ENCODE measurements around the gene ACSL5. TPM values are rescaled to one million over a fixed set of nuclear protein-coding genes. Genes with fewer than 3 reads are reported as not detected.
A peak's percentile ranks its signal among the peaks of the same experiment; 100 is the strongest.

ACSL5 gene, protein sequence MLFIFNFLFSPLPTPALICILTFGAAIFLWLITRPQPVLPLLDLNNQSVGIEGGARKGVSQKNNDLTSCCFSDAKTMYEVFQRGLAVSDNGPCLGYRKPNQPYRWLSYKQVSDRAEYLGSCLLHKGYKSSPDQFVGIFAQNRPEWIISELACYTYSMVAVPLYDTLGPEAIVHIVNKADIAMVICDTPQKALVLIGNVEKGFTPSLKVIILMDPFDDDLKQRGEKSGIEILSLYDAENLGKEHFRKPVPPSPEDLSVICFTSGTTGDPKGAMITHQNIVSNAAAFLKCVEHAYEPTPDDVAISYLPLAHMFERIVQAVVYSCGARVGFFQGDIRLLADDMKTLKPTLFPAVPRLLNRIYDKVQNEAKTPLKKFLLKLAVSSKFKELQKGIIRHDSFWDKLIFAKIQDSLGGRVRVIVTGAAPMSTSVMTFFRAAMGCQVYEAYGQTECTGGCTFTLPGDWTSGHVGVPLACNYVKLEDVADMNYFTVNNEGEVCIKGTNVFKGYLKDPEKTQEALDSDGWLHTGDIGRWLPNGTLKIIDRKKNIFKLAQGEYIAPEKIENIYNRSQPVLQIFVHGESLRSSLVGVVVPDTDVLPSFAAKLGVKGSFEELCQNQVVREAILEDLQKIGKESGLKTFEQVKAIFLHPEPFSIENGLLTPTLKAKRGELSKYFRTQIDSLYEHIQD
- total RNA-seq: 10 to 100 TPM; 22.1 to 22.9 TPM

DNA sequence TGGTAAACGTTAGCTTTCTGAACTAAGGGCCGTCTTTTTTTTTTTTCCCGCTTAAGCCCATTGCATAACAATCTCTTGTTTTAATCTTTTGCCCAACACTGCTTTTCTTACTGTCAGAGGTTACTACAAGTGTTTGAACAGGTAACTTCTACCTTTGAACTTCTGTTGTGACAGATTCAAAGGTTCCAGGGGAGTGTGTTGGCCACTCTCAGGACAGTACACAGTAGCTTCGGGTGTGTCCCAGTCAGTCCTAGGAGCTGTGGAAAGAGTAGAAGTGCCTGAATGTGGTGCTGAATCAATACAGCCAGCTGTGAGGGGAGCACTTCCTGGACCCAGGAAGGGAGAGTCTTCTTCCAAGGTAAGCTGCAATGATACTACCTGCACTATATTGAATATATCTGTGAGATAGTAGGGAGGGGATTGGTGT, at the start of gene ACSL5:
Gene ACSL5, plus strand, starts transcription at position 205 of the 427 bp plus-strand sequence. CDS start 20,831 bp downstream, outside the sequence.
- Mint-ChIP-seq H3K9me3 (no peaks in the 10 kb centered on the region), H3K27me3 (ENCODE audit: low read depth) (no peaks in the 10 kb centered on the region), H3K4me3 (peak within 1 kb of the TSS; percentile 97), H3K36me3 (ENCODE audit: low read depth) (peaks cover 7% of the 10 kb centered on the region), H3K4me1 (ENCODE audit: low read depth) (peaks cover 41% of the 10 kb centered on the region), H3K27ac (peak within 1 kb of the TSS; percentile 99)
- CTCF ChIA-PET: interaction anchor here (0.8 to 1.5 kb wide), 7 partner anchors 10 to 129 kb away, joined by 3 to 8 read pairs (median 3); no protein-coding TSS in a partner anchor
- intact Hi-C loops (cut with micrococcal nuclease): no loop called here
- DNase-seq: no peak

DNA sequence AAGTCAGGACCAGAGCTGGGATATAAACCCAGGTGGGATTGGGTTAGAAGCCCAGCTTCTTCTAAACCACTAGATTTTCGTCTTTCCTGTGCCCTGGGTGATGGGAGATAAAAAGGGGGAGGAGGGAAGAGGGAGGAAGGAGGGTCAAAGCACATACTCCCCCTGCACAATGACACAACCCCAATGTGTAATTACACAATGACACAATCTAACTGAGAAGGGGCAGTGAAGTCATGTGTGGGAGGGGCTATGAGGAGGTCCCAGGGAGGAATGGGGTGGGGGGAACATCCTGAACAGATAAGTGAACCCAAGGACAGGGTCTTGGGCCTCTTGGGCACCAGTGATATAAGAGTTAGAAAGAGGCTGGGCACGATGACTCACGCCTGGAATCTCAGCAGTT, 46.2 kb upstream of the ACSL5 start:
- DNase-seq: no peak
- no peaks in the 10 kb centered on the region for H3K9me3 Mint-ChIP-seq
- peaks cover 4% of the 10 kb centered on the region for H3K4me1 Mint-ChIP-seq (ENCODE audit: low read depth)
- CTCF ChIA-PET: interaction anchor here (1.2 to 3.5 kb wide), 3 partner anchors 12 to 145 kb away, joined by 5 to 15 read pairs (median 6); no protein-coding TSS in a partner anchor
- H3K27ac Mint-ChIP-seq: no peak overlapping the region
- H3K36me3 Mint-ChIP-seq (ENCODE audit: low read depth): no peaks in the 10 kb centered on the region
- H3K4me3 Mint-ChIP-seq: no peak overlapping the region
- intact Hi-C loops (cut with micrococcal nuclease): no loop called here
- H3K27me3 Mint-ChIP-seq (ENCODE audit: low read depth): peaks cover 4% of the 10 kb centered on the region

- H3K27ac Mint-ChIP-seq: no peak overlapping the region
- peaks cover 4% of the 10 kb centered on the region for H3K27me3 Mint-ChIP-seq (ENCODE audit: low read depth)
- no peak overlapping the region for H3K4me3 Mint-ChIP-seq
- DNase-seq: peak; percentile 15
- H3K36me3 Mint-ChIP-seq (ENCODE audit: low read depth): no peaks in the 10 kb centered on the region
- H3K4me1 Mint-ChIP-seq (ENCODE audit: low read depth): peaks cover 4% of the 10 kb centered on the region
- no peaks in the 10 kb centered on the region for H3K9me3 Mint-ChIP-seq
- intact Hi-C loops (cut with micrococcal nuclease): no loop called here
- CTCF ChIA-PET: interaction anchor here (0.8 to 1.5 kb wide), 4 partner anchors 14 to 147 kb away, joined by 3 to 6 read pairs (median 4); partner anchors contain the start of gene GPAM
Observed at GRCh38 chr10:112330162-112330561, 43.8 kb upstream of the ACSL5 start.

DNA sequence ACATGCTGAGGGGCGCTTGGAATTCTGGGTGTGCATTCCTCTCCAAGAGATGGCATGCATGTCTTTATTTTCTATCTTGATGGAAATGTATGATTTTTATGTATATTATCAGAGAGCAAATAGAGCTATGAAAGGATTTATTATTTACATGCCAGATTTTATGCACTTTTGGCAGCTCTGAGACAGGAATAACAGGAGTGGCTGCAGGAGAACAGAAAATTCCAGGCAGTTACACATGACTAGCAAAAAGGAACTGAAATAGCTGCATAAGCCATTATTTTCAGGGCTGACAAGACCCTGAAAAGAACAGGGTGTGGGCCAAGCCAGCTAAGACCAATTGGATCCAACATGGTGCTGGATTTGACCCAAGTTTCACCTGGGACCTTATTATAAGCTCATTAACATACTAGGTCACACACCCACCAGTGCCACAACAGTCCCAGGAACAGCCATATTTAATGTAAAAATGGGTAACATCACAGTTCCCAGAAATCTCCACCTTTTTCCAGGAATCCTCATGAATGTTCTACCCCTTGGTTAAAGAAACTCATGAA, 43.2 kb upstream of the ACSL5 start:
- intact Hi-C loops (cut with micrococcal nuclease): no loop called here
- Mint-ChIP-seq H3K4me3 (no peak overlapping the region), H3K36me3 (ENCODE audit: low read depth) (no peaks in the 10 kb centered on the region), H3K27ac (no peak overlapping the region), H3K9me3 (no peaks in the 10 kb centered on the region), H3K4me1 (ENCODE audit: low read depth) (peaks cover 4% of the 10 kb centered on the region), H3K27me3 (ENCODE audit: low read depth) (peaks cover 4% of the 10 kb centered on the region)
- no peak for DNase-seq
- CTCF ChIA-PET: interaction anchor here (0.8 to 1.5 kb wide), 4 partner anchors 15 to 147 kb away, joined by 3 to 6 read pairs (median 4); partner anchors contain the start of gene GPAM

GRCh38 chr10:112332022-112332421, 41.9 kb upstream of the ACSL5 start:
- H3K27me3 Mint-ChIP-seq (ENCODE audit: low read depth): peaks cover 4% of the 10 kb centered on the region
- no peaks in the 10 kb centered on the region for H3K9me3 Mint-ChIP-seq
- peaks cover 7% of the 10 kb centered on the region for H3K4me1 Mint-ChIP-seq (ENCODE audit: low read depth)
- intact Hi-C loops (cut with micrococcal nuclease): no loop called here
- no peaks in the 10 kb centered on the region for H3K36me3 Mint-ChIP-seq (ENCODE audit: low read depth)
- no peak for DNase-seq
- no peak overlapping the region for H3K27ac Mint-ChIP-seq
- no peak overlapping the region for H3K4me3 Mint-ChIP-seq
- CTCF ChIA-PET: no interaction called here

GRCh38 chr10:112332509-112333228, 41.2 kb upstream of the ACSL5 start:
- H3K27ac Mint-ChIP-seq: no peak overlapping the region
- H3K27me3 Mint-ChIP-seq (ENCODE audit: low read depth): peaks cover 3% of the 10 kb centered on the region
- CTCF ChIA-PET: interaction anchor here (0.7 to 1.4 kb wide), 3 partner anchors 24 to 57 kb away, joined by 3 to 4 read pairs (median 3); no protein-coding TSS in a partner anchor
- DNase-seq: no peak
- H3K9me3 Mint-ChIP-seq: no peaks in the 10 kb centered on the region
- H3K4me3 Mint-ChIP-seq: no peak overlapping the region
- H3K4me1 Mint-ChIP-seq (ENCODE audit: low read depth): peaks cover 7% of the 10 kb centered on the region
- intact Hi-C loops (cut with micrococcal nuclease): no loop called here
- no peaks in the 10 kb centered on the region for H3K36me3 Mint-ChIP-seq (ENCODE audit: low read depth)

- peaks cover 3% of the 10 kb centered on the region for H3K27me3 Mint-ChIP-seq (ENCODE audit: low read depth)
- H3K36me3 Mint-ChIP-seq (ENCODE audit: low read depth): no peaks in the 10 kb centered on the region
- H3K4me1 Mint-ChIP-seq (ENCODE audit: low read depth): peaks cover 7% of the 10 kb centered on the region
- intact Hi-C loops (cut with micrococcal nuclease): no loop called here
- H3K4me3 Mint-ChIP-seq: no peak overlapping the region
- no peak for DNase-seq
- H3K9me3 Mint-ChIP-seq: no peaks in the 10 kb centered on the region
- CTCF ChIA-PET: interaction anchor here (0.7 to 1.4 kb wide), 3 partner anchors 25 to 56 kb away, joined by 3 to 4 read pairs (median 3); no protein-coding TSS in a partner anchor
- no peak overlapping the region for H3K27ac Mint-ChIP-seq
Observed at GRCh38 chr10:112333452-112333851, 40.5 kb upstream of the ACSL5 start.

DNA sequence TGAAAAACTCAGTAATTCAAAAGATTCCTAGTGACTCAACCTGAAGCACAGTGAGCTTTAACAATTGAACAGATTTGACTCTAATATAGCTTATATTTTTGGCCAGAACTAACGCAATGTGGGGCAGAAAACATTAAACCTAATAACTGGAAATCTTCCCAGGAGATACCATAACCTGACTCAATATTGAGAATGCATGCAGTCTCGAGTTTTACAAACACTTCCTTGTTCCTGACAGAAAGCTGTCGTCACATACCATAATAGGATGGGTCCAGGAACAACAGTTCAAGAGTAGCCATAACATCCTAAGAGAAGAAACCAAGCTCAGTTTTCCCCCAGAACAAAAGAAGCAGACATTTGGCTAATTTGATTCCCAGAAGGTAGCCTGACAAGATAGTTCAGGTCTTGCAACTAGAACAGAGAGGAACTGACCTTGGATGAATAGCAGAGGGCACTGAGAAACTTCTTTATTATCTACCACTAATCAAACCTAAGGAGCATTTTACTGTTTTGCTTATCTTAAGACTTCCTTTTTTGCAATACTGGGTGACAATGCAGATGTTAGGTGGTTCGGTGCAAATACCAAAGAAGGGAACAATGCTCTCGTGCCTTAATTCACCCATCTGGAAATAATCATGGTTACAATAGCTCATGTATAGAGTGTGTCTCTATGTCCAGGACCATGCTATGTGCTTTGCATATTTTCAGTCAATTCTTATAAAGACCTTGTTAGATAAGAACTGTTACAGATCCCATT, 38.6 kb upstream of the ACSL5 start:
- no peak for DNase-seq
- Mint-ChIP-seq H3K4me1 (ENCODE audit: low read depth) (peaks cover 5% of the 10 kb centered on the region), H3K36me3 (ENCODE audit: low read depth) (no peaks in the 10 kb centered on the region), H3K27me3 (ENCODE audit: low read depth) (no peaks in the 10 kb centered on the region), H3K9me3 (no peaks in the 10 kb centered on the region), H3K4me3 (no peak overlapping the region), H3K27ac (no peak overlapping the region)
- CTCF ChIA-PET: interaction anchor here (0.6 to 1.0 kb wide), 2 partner anchors 20 to 43 kb away, joined by 3 read pairs; no protein-coding TSS in a partner anchor
- intact Hi-C loops (cut with micrococcal nuclease): no loop called here

- Mint-ChIP-seq H3K36me3 (ENCODE audit: low read depth) (no peaks in the 10 kb centered on the region), H3K27ac (peak overlapping the region; percentile 10), H3K4me1 (ENCODE audit: low read depth) (peaks cover 3% of the 10 kb centered on the region), H3K4me3 (no peak overlapping the region), H3K27me3 (ENCODE audit: low read depth) (no peaks in the 10 kb centered on the region), H3K9me3 (no peaks in the 10 kb centered on the region)
- DNase-seq: peak; percentile 7
- CTCF ChIA-PET: interaction anchor here (1.2 kb wide), 1 partner anchor 12 kb away, joined by 4 read pairs; no protein-coding TSS in a partner anchor
- intact Hi-C loops (cut with micrococcal nuclease): no loop called here
Observed at GRCh38 chr10:112335868-112336265, 38.0 kb upstream of the ACSL5 start.

DNA sequence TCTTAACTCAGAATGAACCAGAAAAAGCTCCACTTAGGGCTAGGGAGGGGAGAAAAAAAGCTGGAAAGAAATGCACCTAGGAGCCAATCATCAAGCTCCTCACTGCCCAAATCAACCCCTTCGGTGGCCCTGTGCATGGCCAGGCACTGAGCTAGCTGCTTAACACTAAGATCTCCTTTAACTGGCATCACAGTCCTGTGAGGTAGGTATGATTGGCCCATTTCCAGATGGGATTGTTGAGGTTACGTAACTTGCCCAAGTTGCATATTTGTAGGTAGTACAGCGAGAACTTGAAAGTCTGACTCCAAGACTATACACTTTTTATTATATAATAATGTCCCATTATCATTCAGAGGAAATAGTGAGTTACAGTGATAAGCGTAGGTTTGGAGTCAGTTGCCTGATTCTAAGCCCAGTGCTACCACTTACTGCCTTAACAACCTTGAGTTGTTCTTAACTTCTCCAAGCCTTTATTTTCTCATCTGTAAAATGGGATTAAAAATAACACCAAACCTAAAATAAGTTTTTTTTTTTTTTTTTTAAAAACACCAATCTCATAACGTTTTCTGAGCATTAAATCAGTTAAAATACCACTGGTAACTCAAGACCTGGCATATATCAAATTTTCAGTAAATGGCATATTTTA, 37.2 kb upstream of the ACSL5 start:
- CTCF ChIA-PET: interaction anchor here (1.2 kb wide), 1 partner anchor 11 kb away, joined by 4 read pairs; no protein-coding TSS in a partner anchor
- H3K27ac Mint-ChIP-seq: no peak overlapping the region

GRCh38 chr10:112338957-112339356, 35.0 kb upstream of the ACSL5 start:
- no peak for DNase-seq
- Mint-ChIP-seq H3K9me3 (no peaks in the 10 kb centered on the region), H3K27me3 (ENCODE audit: low read depth) (no peaks in the 10 kb centered on the region), H3K36me3 (ENCODE audit: low read depth) (no peaks in the 10 kb centered on the region), H3K4me1 (ENCODE audit: low read depth) (peaks cover 3% of the 10 kb centered on the region), H3K27ac (no peak overlapping the region), H3K4me3 (no peak overlapping the region)
- intact Hi-C loops (cut with micrococcal nuclease): no loop called here
- CTCF ChIA-PET: interaction anchor here (0.6 kb wide), 1 partner anchor 88 kb away, joined by 3 read pairs; no protein-coding TSS in a partner anchor

More for the DNA sequence above, 37.2 kb upstream of the ACSL5 start:
- H3K27me3 Mint-ChIP-seq (ENCODE audit: low read depth): no peaks in the 10 kb centered on the region
- H3K36me3 Mint-ChIP-seq (ENCODE audit: low read depth): no peaks in the 10 kb centered on the region
- no peak overlapping the region for H3K4me3 Mint-ChIP-seq
- intact Hi-C loops (cut with micrococcal nuclease): no loop called here
- no peak for DNase-seq
- no peaks in the 10 kb centered on the region for H3K9me3 Mint-ChIP-seq
- peaks cover 3% of the 10 kb centered on the region for H3K4me1 Mint-ChIP-seq (ENCODE audit: low read depth)
